ENCODE results near the gene SLC35E3.
A peak's percentile ranks its signal among the peaks of the same experiment; 100 is the strongest.
"Not testable (repeated sequence)": the region's sequence is repeated elsewhere in the genome, so short reads cannot be mapped to it uniquely, and the experiment has no call there.

Gene SLC35E3

DNA sequence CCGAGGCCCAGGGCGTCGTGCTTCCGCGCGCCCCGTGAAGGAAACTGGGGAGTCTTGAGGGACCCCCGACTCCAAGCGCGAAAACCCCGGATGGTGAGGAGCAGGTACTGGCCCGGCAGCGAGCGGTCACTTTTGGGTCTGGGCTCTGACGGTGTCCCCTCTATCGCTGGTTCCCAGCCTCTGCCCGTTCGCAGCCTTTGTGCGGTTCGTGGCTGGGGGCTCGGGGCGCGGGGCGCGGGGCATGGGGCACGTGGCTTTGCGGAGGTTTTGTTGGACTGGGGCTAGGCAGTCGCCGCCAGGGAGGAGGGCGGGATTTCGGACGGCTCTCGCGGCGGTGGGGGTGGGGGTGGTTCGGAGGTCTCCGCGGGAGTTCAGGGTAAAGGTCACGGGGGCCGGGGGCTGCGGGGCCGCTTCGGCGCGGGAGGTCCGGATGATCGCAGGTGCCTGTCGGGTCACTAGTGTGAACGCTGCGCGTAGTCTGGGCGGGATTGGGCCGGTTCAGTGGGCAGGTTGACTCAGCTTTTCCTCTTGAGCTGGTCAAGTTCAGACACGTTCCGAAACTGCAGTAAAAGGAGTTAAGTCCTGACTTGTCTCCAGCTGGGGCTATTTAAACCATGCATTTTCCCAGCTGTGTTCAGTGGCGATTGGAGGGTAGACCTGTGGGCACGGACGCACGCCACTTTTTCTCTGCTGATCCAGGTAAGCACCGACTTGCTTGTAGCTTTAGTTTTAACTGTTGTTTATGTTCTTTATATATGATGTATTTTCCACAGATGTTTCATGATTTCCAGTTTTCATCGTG is 62.6 kb downstream of the SLC35E3 start:
- DNase-seq (ENCODE audit: low read depth), result peak; percentile 94
- TF ChIP-seq CTCF (IDR thresholded peaks at IDR 0.05; ENCODE audit: low read length, missing control alignments), result no peak
- H3K4me3 ChIP-seq (replicated peaks; ENCODE audit: low read depth, low read length), result peak overlapping the region; percentile 98

- H3K4me3 ChIP-seq (replicated peaks; ENCODE audit: low read depth, low read length), result peak overlapping the region; percentile 98
- TF ChIP-seq CTCF (IDR thresholded peaks at IDR 0.05; ENCODE audit: low read length, missing control alignments), result no peak
- DNase-seq (ENCODE audit: low read depth), result peak; percentile 45
These were observed 63.4 kb downstream of the SLC35E3 start for GRCh38 chr12:68809190-68810026.

DNA sequence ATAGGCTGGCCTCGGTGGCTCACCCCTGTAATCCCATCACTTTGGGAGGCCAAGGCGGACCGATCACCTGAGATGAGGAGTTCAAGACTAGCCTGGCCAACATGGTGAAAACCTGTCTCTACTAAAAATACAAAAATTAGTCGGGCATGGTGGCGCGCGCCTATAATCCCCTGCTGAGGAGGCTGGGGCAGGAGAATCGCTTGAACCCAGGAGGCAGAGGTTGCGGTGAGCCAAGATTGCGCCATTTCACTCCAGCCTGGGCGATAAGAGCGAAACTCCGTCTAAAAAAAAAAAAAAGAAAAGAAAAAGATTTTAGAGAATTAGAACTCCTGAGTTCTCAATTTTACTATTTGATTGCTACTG is 64.0 kb downstream of the SLC35E3 start:
- DNase-seq (ENCODE audit: low read depth), result not testable (repeated sequence)
- H3K4me3 ChIP-seq (replicated peaks; ENCODE audit: low read depth, low read length), result peak overlapping the region; percentile 98

- H3K4me3 ChIP-seq (replicated peaks; ENCODE audit: low read depth, low read length), result peak overlapping the region; percentile 98
- DNase-seq (ENCODE audit: low read depth), result not testable (repeated sequence)
These were observed 65.6 kb downstream of the SLC35E3 start for GRCh38 chr12:68811573-68811972.

DNA sequence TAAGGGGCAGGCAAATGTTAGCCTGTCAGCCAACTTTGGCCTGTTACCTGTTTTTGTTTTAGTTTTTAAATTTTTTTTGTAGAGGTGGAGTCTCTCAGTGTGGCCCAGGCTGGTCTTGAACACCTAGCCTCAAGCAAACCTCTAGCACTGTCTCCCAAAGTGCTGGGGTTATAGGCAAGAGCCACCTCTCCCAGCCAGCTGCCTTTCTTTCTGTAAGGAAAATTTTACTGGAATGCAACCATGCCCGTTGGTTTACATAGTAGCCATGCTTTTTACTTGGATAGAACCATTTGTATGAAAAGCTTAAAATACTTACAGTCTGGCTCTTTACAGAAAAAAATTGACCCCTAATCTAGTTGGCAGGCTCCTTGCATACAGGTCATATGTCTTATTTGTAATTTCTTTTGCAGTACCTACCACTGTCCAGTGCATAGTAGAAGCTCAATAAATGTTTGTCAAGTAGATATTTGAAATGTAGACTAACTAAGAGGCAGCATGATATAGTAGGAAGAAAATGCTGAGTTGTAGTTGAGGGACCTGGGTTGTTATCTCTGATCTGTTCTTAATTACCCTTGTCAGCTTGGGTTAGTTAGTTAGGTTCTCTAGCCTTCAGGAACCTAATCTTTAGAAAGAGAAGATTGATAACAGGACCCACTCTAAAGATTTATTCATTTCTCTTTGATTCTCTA is 66.7 kb downstream of the SLC35E3 start:
- no peak for TF ChIP-seq CTCF (IDR thresholded peaks at IDR 0.05; ENCODE audit: low read length, missing control alignments)
- H3K4me3 ChIP-seq (replicated peaks; ENCODE audit: low read depth, low read length), result peak overlapping the region; percentile 98
- DNase-seq (ENCODE audit: low read depth), result no peak

GRCh38 chr12:68813242-68813593 is 67.2 kb downstream of the SLC35E3 start:
- no peak for TF ChIP-seq CTCF (IDR thresholded peaks at IDR 0.05; ENCODE audit: low read length, missing control alignments)
- peak overlapping the region; percentile 98 for H3K4me3 ChIP-seq (replicated peaks; ENCODE audit: low read depth, low read length)
- DNase-seq (ENCODE audit: low read depth), result no peak

- peak overlapping the region; percentile 19 for H3K4me3 ChIP-seq (replicated peaks; ENCODE audit: low read depth, low read length)
- TF ChIP-seq CTCF (IDR thresholded peaks at IDR 0.05; ENCODE audit: low read length, missing control alignments), result no peak
- no peak for DNase-seq (ENCODE audit: low read depth)
These were observed 68.7 kb downstream of the SLC35E3 start for GRCh38 chr12:68814490-68815231.
